Measurements from ENCODE around the gene PTPN9.
"Not testable (repeated sequence)": the region's sequence is repeated elsewhere in the genome, so short reads cannot be mapped to it uniquely, and the experiment has no call there.

PTPN9 gene

DNA sequence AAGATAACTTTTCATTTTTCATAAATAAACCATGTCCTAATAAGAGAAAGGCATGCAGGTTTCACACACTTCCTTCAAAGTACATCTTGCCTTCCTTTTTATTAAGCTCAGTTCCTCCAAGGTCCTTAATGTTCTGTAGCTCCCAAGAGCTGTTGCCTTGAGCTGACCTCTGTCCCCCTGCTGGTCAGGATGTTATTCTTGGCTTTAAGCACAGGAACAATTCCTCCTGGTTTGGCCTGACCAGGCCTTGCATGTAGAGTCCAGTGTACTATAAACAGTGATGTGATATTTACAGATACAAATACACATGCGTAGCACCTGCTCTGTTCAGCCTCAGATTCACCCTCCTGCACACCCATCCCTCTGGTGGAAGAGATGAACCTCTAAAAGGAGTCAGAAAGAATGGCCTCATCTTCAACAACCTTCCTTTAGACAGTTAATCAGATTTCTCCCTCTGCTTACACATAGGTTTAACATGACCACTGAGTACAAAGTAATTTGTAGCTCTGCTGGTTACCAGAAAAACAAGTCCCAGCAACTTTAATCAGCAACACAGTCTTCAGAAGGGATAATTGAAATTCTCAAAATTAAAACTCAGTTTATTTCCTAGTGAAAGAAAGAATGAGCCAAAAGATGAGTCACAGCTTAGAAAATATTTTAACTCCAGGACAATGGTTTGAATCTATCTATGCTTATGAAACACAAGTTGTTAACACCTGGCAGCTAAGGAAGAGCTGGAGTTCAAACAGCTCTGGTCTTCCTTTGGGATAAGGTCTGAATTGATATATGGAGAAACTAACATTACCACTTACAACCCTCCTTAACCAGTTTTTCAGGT is 46.5 kb downstream of the PTPN9 start:
- CTCF ChIA-PET, result interaction anchor here (0.7 to 1.7 kb wide), 11 partner anchors 9 to 107 kb away, joined by 3 to 6 read pairs (median 4); no protein-coding TSS in a partner anchor
- H3K9me3 ChIP-seq (ENCODE audit: control extremely low read depth in 1 of 5, control insufficient read depth in 4 of 5, insufficient read depth in 2 of 5, low read depth in 1 of 5, low read length in 4 of 5), result no peaks in the 10 kb centered on the region
- POLR2A ChIA-PET, result no interaction called here
- 100% methylated on average over 1 of the region's 1 CpG for WGBS (ENCODE audit: insufficient coverage)
- H3K27me3 ChIP-seq (replicated peaks in 2 of 5; ENCODE audit: control insufficient read depth in 4 of 5, insufficient read depth in 5 of 5, low read length in 4 of 5), result no peaks in the 10 kb centered on the region
- no peak overlapping the region for H3K27ac ChIP-seq (ENCODE audit: insufficient read depth in 1 of 2, low read depth in 1 of 2, low read length in 2 of 2, poor library complexity in 1 of 2, severe bottlenecking in 2 of 2)
- H3K4me3 ChIP-seq (ENCODE audit: control insufficient read depth in 1 of 7, extremely low read depth in 1 of 7, insufficient read depth in 4 of 7, low read depth in 2 of 7, low read length in 6 of 7), result no peak overlapping the region
- H3K4me1 ChIP-seq (ENCODE audit: control extremely low read depth in 1 of 4, control insufficient read depth in 4 of 4, insufficient read depth in 4 of 4, low read length in 3 of 4), result no peaks in the 10 kb centered on the region
- peak; percentile 35 to 45 (median 45) for DNase-seq
- H3K36me3 ChIP-seq (ENCODE audit: control insufficient read depth in 4 of 4, insufficient read depth in 4 of 4, low read length in 3 of 4), result no peaks in the 10 kb centered on the region

DNA sequence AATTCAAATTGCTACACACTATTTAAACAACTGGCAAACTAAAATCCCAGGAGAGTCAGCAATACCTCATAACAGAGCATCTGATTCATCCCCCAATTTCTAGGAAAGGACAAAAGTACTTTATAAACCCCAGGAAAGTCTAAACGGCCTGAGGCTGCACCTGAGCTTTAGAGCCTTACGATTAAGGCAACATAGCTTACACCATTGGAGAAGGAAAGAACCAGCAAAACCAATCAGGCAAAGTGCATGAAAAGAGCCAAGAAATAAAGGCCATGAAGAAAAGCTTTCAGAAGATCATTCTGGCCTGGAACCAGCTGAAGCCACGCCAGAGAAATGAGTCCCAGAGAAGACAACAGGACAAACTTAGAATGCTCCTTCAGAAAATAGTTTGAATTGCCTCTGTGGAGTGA is 48.1 kb downstream of the PTPN9 start:
- POLR2A ChIA-PET, result no interaction called here
- peaks cover 0 to 10% (median 8%) of the 10 kb centered on the region in 4 experiments for H3K36me3 ChIP-seq (ENCODE audit: control insufficient read depth in 4 of 4, insufficient read depth in 4 of 4, low read length in 3 of 4)
- CTCF ChIA-PET, result interaction anchor here (1.0 to 1.4 kb wide), 4 partner anchors 11 to 42 kb away, joined by 3 read pairs; no protein-coding TSS in a partner anchor
- 97% methylated on average over 3 of the region's 3 CpGs for WGBS (ENCODE audit: insufficient coverage)
- no peak for DNase-seq
- no peaks in the 10 kb centered on the region for H3K9me3 ChIP-seq (ENCODE audit: control extremely low read depth in 1 of 5, control insufficient read depth in 4 of 5, insufficient read depth in 2 of 5, low read depth in 1 of 5, low read length in 4 of 5)
- no peaks in the 10 kb centered on the region for H3K27me3 ChIP-seq (replicated peaks in 2 of 5; ENCODE audit: control insufficient read depth in 4 of 5, insufficient read depth in 5 of 5, low read length in 4 of 5)
- no peak overlapping the region for H3K27ac ChIP-seq (ENCODE audit: insufficient read depth in 1 of 2, low read depth in 1 of 2, low read length in 2 of 2, poor library complexity in 1 of 2, severe bottlenecking in 2 of 2)
- no peaks in the 10 kb centered on the region for H3K4me1 ChIP-seq (ENCODE audit: control extremely low read depth in 1 of 4, control insufficient read depth in 4 of 4, insufficient read depth in 4 of 4, low read length in 3 of 4)
- H3K4me3 ChIP-seq (ENCODE audit: control insufficient read depth in 1 of 7, extremely low read depth in 1 of 7, insufficient read depth in 4 of 7, low read depth in 2 of 7, low read length in 6 of 7), result no peak overlapping the region

DNA sequence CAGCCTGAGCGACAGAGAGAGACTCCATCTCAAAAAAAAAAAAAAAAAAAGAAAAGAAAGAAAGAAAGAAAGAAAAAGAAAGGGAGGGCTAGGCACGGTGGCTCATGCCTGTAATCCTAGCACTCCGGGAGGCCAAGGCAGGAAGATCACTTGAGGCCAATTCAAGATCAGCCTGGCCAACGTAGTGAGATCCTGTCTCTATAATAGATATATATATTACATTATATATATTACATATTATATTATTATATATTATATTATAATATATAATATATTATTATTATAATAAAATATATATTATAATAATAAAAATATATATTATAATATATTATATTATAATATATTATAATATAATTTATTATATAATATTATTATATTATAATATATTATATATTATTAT is 48.9 kb downstream of the PTPN9 start:
- Histone ChIP-seq H3K27me3 (replicated peaks in 2 of 5; ENCODE audit: control insufficient read depth in 4 of 5, insufficient read depth in 5 of 5, low read length in 4 of 5) (no peaks in the 10 kb centered on the region), H3K27ac (ENCODE audit: insufficient read depth in 1 of 2, low read depth in 1 of 2, low read length in 2 of 2, poor library complexity in 1 of 2, severe bottlenecking in 2 of 2) (no peak overlapping the region), H3K4me3 (ENCODE audit: control insufficient read depth in 1 of 7, extremely low read depth in 1 of 7, insufficient read depth in 4 of 7, low read depth in 2 of 7, low read length in 6 of 7) (no peak overlapping the region), H3K4me1 (ENCODE audit: control extremely low read depth in 1 of 4, control insufficient read depth in 4 of 4, insufficient read depth in 4 of 4, low read length in 3 of 4) (no peaks in the 10 kb centered on the region), H3K36me3 (ENCODE audit: control insufficient read depth in 4 of 4, insufficient read depth in 4 of 4, low read length in 3 of 4) (peaks cover 0 to 13% (median 8%) of the 10 kb centered on the region in 4 experiments), H3K9me3 (ENCODE audit: control extremely low read depth in 1 of 5, control insufficient read depth in 4 of 5, insufficient read depth in 2 of 5, low read depth in 1 of 5, low read length in 4 of 5) (no peaks in the 10 kb centered on the region)
- DNase-seq, result no peak
- no CpG with 5 or more reads among the region's 4 CpGs for WGBS (ENCODE audit: insufficient coverage)
- POLR2A ChIA-PET, result no interaction called here
- CTCF ChIA-PET, result no interaction called here

DNA sequence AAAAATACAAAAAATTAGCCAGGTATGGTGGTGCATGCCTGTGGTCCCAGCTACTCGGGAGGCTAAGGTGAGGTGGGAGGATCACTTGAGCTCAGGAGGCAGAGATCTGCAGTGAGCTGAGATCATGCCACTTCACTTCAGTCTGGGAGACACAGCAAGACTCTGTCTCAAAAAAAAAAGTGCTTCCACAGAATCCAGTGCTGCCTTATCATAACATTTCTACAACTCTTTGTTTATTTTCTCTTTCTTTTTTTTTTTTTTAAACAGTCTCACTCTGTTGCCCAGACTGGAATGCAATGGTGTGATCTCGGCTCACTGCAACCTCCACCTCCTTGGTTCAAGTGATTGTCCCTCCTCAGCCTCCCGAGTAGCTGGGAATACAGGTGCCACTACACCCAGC is 53.4 kb downstream of the PTPN9 start:
- CTCF ChIA-PET; H3K27ac ChIP-seq (ENCODE audit: insufficient read depth in 1 of 2, low read depth in 1 of 2, low read length in 2 of 2, poor library complexity in 1 of 2, severe bottlenecking in 2 of 2); H3K4me1 ChIP-seq (ENCODE audit: control extremely low read depth in 1 of 4, control insufficient read depth in 4 of 4, insufficient read depth in 4 of 4, low read length in 3 of 4); POLR2A ChIA-PET; H3K9me3 ChIP-seq (ENCODE audit: control extremely low read depth in 1 of 5, control insufficient read depth in 4 of 5, insufficient read depth in 2 of 5, low read depth in 1 of 5, low read length in 4 of 5); H3K27me3 ChIP-seq (replicated peaks in 2 of 5; ENCODE audit: control insufficient read depth in 4 of 5, insufficient read depth in 5 of 5, low read length in 4 of 5); DNase-seq; H3K4me3 ChIP-seq (ENCODE audit: control insufficient read depth in 1 of 7, extremely low read depth in 1 of 7, insufficient read depth in 4 of 7, low read depth in 2 of 7, low read length in 6 of 7): not testable (repeated sequence)
- H3K36me3 ChIP-seq (ENCODE audit: control insufficient read depth in 4 of 4, insufficient read depth in 4 of 4, low read length in 3 of 4), result peaks cover 8 to 41% (median 33%) of the 10 kb centered on the region in 4 experiments
- WGBS (ENCODE audit: insufficient coverage), result 100% methylated on average over 2 of the region's 3 CpGs

DNA sequence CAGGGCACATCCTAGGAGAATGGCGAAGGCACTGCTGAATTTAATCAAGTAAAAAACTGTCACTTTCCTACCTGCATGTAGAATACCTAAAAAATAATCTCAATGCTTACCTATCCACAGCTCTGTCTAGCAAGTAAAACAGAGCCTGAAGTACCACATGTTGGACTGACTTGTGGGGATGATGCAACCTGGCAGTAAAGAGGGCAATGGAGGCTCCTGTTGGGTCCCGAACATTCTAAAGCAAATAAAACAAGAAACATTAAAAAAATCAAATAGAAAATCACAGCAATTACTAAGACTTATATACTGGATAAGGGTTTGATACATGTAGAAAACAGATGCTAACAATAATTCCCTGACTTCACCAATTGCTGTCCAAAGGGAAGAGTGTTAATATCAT is 56.1 kb downstream of the PTPN9 start:
- peaks cover 8 to 54% (median 40%) of the 10 kb centered on the region in 4 experiments for H3K36me3 ChIP-seq (ENCODE audit: control insufficient read depth in 4 of 4, insufficient read depth in 4 of 4, low read length in 3 of 4)
- no peak for DNase-seq
- WGBS (ENCODE audit: insufficient coverage), result 100% methylated on average over 1 of the region's 2 CpGs
- no peaks in the 10 kb centered on the region for H3K4me1 ChIP-seq (ENCODE audit: control extremely low read depth in 1 of 4, control insufficient read depth in 4 of 4, insufficient read depth in 4 of 4, low read length in 3 of 4)
- ChIA-PET POLR2A (no interaction called here), CTCF (interaction anchor here (0.8 to 1.0 kb wide), 2 partner anchors 10 to 11 kb away, joined by 3 read pairs; no protein-coding TSS in a partner anchor)
- H3K27ac ChIP-seq (ENCODE audit: insufficient read depth in 1 of 2, low read depth in 1 of 2, low read length in 2 of 2, poor library complexity in 1 of 2, severe bottlenecking in 2 of 2), result no peak overlapping the region
- no peak overlapping the region for H3K4me3 ChIP-seq (ENCODE audit: control insufficient read depth in 1 of 7, extremely low read depth in 1 of 7, insufficient read depth in 4 of 7, low read depth in 2 of 7, low read length in 6 of 7)
- no peaks in the 10 kb centered on the region for H3K9me3 ChIP-seq (ENCODE audit: control extremely low read depth in 1 of 5, control insufficient read depth in 4 of 5, insufficient read depth in 2 of 5, low read depth in 1 of 5, low read length in 4 of 5)
- H3K27me3 ChIP-seq (replicated peaks in 2 of 5; ENCODE audit: control insufficient read depth in 4 of 5, insufficient read depth in 5 of 5, low read length in 4 of 5), result no peaks in the 10 kb centered on the region

DNA sequence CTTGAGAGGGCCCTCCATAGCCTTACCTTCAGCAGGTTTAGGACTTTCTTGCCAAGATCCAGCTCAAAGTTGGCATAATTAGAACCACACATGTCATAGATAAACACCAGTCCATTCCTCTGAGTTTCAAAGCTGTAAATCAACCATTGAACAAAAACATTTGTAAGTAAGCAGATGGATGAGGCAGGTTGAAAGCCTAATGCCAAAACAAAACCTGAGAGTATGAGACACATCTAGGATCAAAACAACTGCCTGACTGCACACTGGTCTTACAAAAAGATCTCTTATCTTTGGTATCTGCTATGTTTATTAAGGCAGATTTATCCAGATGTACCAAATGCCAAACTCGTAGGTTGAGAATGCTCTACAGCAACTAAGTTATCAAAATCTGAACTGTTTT is 61.9 kb downstream of the PTPN9 start:
- Histone ChIP-seq H3K4me1 (ENCODE audit: control extremely low read depth in 1 of 4, control insufficient read depth in 4 of 4, insufficient read depth in 4 of 4, low read length in 3 of 4) (no peaks in the 10 kb centered on the region), H3K4me3 (ENCODE audit: control insufficient read depth in 1 of 7, extremely low read depth in 1 of 7, insufficient read depth in 4 of 7, low read depth in 2 of 7, low read length in 6 of 7) (no peak overlapping the region), H3K27ac (ENCODE audit: insufficient read depth in 1 of 2, low read depth in 1 of 2, low read length in 2 of 2, poor library complexity in 1 of 2, severe bottlenecking in 2 of 2) (no peak overlapping the region), H3K27me3 (replicated peaks in 2 of 5; ENCODE audit: control insufficient read depth in 4 of 5, insufficient read depth in 5 of 5, low read length in 4 of 5) (no peaks in the 10 kb centered on the region), H3K9me3 (ENCODE audit: control extremely low read depth in 1 of 5, control insufficient read depth in 4 of 5, insufficient read depth in 2 of 5, low read depth in 1 of 5, low read length in 4 of 5) (no peaks in the 10 kb centered on the region), H3K36me3 (ENCODE audit: control insufficient read depth in 4 of 4, insufficient read depth in 4 of 4, low read length in 3 of 4) (peaks cover 3 to 59% (median 35%) of the 10 kb centered on the region in 4 experiments)
- DNase-seq, result no peak
- ChIA-PET POLR2A (no interaction called here), CTCF (no interaction called here)
- 100% methylated on average over 1 of the region's 1 CpG for WGBS (ENCODE audit: insufficient coverage)

DNA sequence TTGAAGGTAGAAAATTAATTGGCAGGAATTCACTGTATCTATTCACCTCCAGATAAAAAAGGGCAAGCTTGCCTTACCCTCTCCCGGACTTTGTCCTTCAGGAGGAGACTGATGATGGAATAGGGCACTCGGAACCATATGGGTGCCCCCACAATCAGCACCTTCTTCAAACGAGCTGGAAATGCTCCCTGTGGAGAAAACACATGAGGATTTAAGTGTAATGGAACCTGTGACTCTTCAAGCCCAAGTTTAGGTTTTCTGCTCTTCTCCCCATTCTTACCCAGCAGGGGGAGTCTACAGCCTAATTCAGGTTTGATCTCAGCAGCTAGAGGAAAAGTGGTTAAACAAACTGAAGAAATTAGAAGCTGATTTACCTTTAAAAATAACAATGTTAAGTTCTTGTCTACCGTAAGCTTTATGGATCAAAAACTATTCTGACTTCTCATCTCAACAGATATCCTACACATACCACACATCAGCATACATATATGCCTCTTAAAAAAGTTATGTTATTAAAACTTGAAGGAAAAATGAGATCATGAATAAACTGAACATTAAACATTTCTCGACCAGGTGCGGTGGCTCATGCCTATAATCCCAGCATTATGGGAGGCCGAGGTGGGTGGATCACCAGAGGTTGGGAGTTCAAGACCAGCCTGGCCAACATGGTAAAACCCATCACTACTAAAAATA is 70.1 kb downstream of the PTPN9 start:
- peaks cover 13 to 36% (median 30%) of the 10 kb centered on the region in 4 experiments for H3K36me3 ChIP-seq (ENCODE audit: control insufficient read depth in 4 of 4, insufficient read depth in 4 of 4, low read length in 3 of 4)
- no peak overlapping the region for H3K4me3 ChIP-seq (ENCODE audit: control insufficient read depth in 1 of 7, extremely low read depth in 1 of 7, insufficient read depth in 4 of 7, low read depth in 2 of 7, low read length in 6 of 7)
- H3K4me1 ChIP-seq (ENCODE audit: control extremely low read depth in 1 of 4, control insufficient read depth in 4 of 4, insufficient read depth in 4 of 4, low read length in 3 of 4), result no peaks in the 10 kb centered on the region
- no peak overlapping the region for H3K27ac ChIP-seq (ENCODE audit: insufficient read depth in 1 of 2, low read depth in 1 of 2, low read length in 2 of 2, poor library complexity in 1 of 2, severe bottlenecking in 2 of 2)
- POLR2A ChIA-PET, result interaction anchor here (0.6 to 0.9 kb wide), 2 partner anchors 138 to 141 kb away, joined by 3 to 7 read pairs; partner anchors contain the start of gene SNX33
- H3K27me3 ChIP-seq (replicated peaks in 2 of 5; ENCODE audit: control insufficient read depth in 4 of 5, insufficient read depth in 5 of 5, low read length in 4 of 5), result no peaks in the 10 kb centered on the region
- WGBS (ENCODE audit: insufficient coverage), result 84% methylated on average over 5 of the region's 7 CpGs
- CTCF ChIA-PET, result interaction anchor here (0.6 to 2.9 kb wide), 22 partner anchors 10 to 293 kb away, joined by 3 to 18 read pairs (median 5); partner anchors contain the start of genes IMP3, MAN2C1, SNUPN and SNX33
- DNase-seq, result peak; percentile 59 to 75 (median 73)
- no peaks in the 10 kb centered on the region for H3K9me3 ChIP-seq (ENCODE audit: control extremely low read depth in 1 of 5, control insufficient read depth in 4 of 5, insufficient read depth in 2 of 5, low read depth in 1 of 5, low read length in 4 of 5)

All from common myeloid progenitor, CD34-positive (primary cell).